RWPE2 (cell line): ENCODE results near the gene DDX42.

ENCODE experiments used
- ATAC-seq: fragments of 200-7000 bp; cut with Tn5 transposase; 3 replicates; pipeline ENCODE4 v1.9.1; 2021; ENCODE audit warnings: low read depth
- DNase-seq: peaks from one replicate; pipeline ENCODE4 v3.0.0-alpha.2; 2020; ENCODE audit warnings: low spot score
- H3K27ac ChIP-seq: fragments of 450-650 bp; 2 replicates; pipeline ENCODE4 v1.5.1; 2017; ENCODE audit warnings: mild to moderate bottlenecking; ENCODE audit not compliant: poor library complexity, severe bottlenecking
- H3K27me3 ChIP-seq: fragments of 250-450 bp; sonication (Bioruptor Pico); 2 replicates; pipeline ENCODE4 v1.5.1; 2021; ENCODE audit warnings: mild to moderate bottlenecking, moderate library complexity; ENCODE audit not compliant: insufficient read depth, poor library complexity, severe bottlenecking
- H3K36me3 ChIP-seq: fragments of 250-450 bp; sonication (Bioruptor Pico); 2 replicates; pipeline ENCODE4 v1.5.1; 2020; ENCODE audit warnings: low read depth, mild to moderate bottlenecking, moderate library complexity
- H3K4me1 ChIP-seq: fragments of 250-450 bp; sonication (Bioruptor Pico); 2 replicates; pipeline ENCODE4 v1.5.1; 2021; ENCODE audit warnings: mild to moderate bottlenecking, moderate library complexity; ENCODE audit not compliant: insufficient read depth, poor library complexity, severe bottlenecking
- H3K4me3 ChIP-seq: fragments of 250-450 bp; sonication (Bioruptor Pico); 2 replicates; pipeline ENCODE4 v1.5.1; 2021; ENCODE audit warnings: mild to moderate bottlenecking, moderate library complexity; ENCODE audit not compliant: severe bottlenecking
- H3K9me3 ChIP-seq: fragments of 250-450 bp; sonication (Bioruptor Pico); 2 replicates; pipeline ENCODE4 v1.5.1; 2021; ENCODE audit warnings: mild to moderate bottlenecking, moderate library complexity; ENCODE audit not compliant: severe bottlenecking
- CTCF ChIP-seq: fragments of 450-650 bp; IDR thresholded peaks from one replicate; pipeline ENCODE4 v1.5.1; 2017; ENCODE audit warnings: mild to moderate bottlenecking, moderate library complexity; ENCODE audit not compliant: poor library complexity, severe bottlenecking

The DDX42 gene

GRCh38 chr17:63774141-63774968 lies at the start of gene DDX42:
Gene DDX42 (plus strand): TSS chr17:63774170. CDS start chr17:63787050, 12,880 bp downstream.
- Histone ChIP-seq H3K9me3 (no peaks in the 10 kb centered on the region), H3K4me3 (peak within 1 kb of the TSS; percentile 83), H3K27me3 (no peaks in the 10 kb centered on the region), H3K27ac (peak within 1 kb of the TSS; percentile 78), H3K36me3 (peaks cover 49% of the 10 kb centered on the region), H3K4me1 (peaks cover 17% of the 10 kb centered on the region)
- ATAC-seq (peak; percentile 21), DNase-seq (no peak)
- TF ChIP-seq CTCF, result no peak

- H3K4me3 ChIP-seq, result no peak overlapping the region
- H3K36me3 ChIP-seq, result no peaks in the 10 kb centered on the region
- DNase-seq (no peak), ATAC-seq (no peak)
- TF ChIP-seq CTCF, result no peak
- peaks cover 4% of the 10 kb centered on the region for H3K4me1 ChIP-seq
- H3K9me3 ChIP-seq, result no peaks in the 10 kb centered on the region
- H3K27me3 ChIP-seq, result no peaks in the 10 kb centered on the region
- no peak overlapping the region for H3K27ac ChIP-seq
Observed at GRCh38 chr17:63735691-63736090, 38.3 kb upstream of the DDX42 start.

- peak overlapping the region; percentile 84 for H3K27ac ChIP-seq
- no peaks in the 10 kb centered on the region for H3K9me3 ChIP-seq
- H3K4me1 ChIP-seq, result peaks cover 4% of the 10 kb centered on the region
- no peak for DNase-seq
- H3K4me3 ChIP-seq, result peak overlapping the region; percentile 80
- ATAC-seq, result peak; percentile 8
- TF ChIP-seq CTCF, result no peak
- peaks cover under 1% of the 10 kb centered on the region; the same call in 1 of the 2 replicates for H3K36me3 ChIP-seq
- H3K27me3 ChIP-seq, result no peaks in the 10 kb centered on the region
Observed at GRCh38 chr17:63740464-63741142, 33.4 kb upstream of the DDX42 start.

- no peak; the same call in 2 of the 3 replicates for ATAC-seq
Observed at GRCh38 chr17:63741143-63741407, 32.9 kb upstream of the DDX42 start.

More at GRCh38 chr17:63741143-63741407, 32.9 kb upstream of the DDX42 start:
- Histone ChIP-seq H3K36me3 (peaks cover 6% of the 10 kb centered on the region), H3K9me3 (no peaks in the 10 kb centered on the region), H3K4me1 (peaks cover 4% of the 10 kb centered on the region), H3K4me3 (peak overlapping the region; percentile 80), H3K27ac (peak overlapping the region; percentile 84), H3K27me3 (no peaks in the 10 kb centered on the region)
- TF ChIP-seq CTCF, result no peak
- DNase-seq, result no peak
